HepG2 (cell line): ENCODE data around the gene FOXA3. TPM values are rescaled to one million over a fixed set of nuclear protein-coding genes. Genes with fewer than 3 reads are reported as not detected.

ENCODE experiments used
- CENPT ChIP-seq: sonication (generic); formaldehyde crosslinking; IDR thresholded peaks from 2 replicates; pipeline ENCODE4 v1.8.0; 2022; ENCODE audit warnings: low read depth, mild to moderate bottlenecking, moderate library complexity, missing genetic modification reagents
- DPF2 ChIP-seq: sonication (generic); formaldehyde crosslinking; IDR thresholded peaks from 2 replicates; pipeline ENCODE4 v1.4.0; 2020; ENCODE audit warnings: mild to moderate bottlenecking, low read depth, missing genetic modification reagents, borderline replicate concordance
- E2F1 ChIP-seq: sonication (generic); formaldehyde crosslinking; IDR thresholded peaks from 2 replicates; pipeline ENCODE4 v1.5.0; 2020; ENCODE audit warnings: missing genetic modification reagents
- EEA1 ChIP-seq: sonication (generic); formaldehyde crosslinking; IDR thresholded peaks from 2 replicates; pipeline ENCODE4 v1.5.1; 2020; ENCODE audit warnings: mild to moderate bottlenecking, missing genetic modification reagents, borderline replicate concordance
- ESRRA ChIP-seq: sonication (generic); formaldehyde crosslinking; IDR thresholded peaks from 2 replicates; pipeline ENCODE4 v1.5.1; 2020; ENCODE audit warnings: mild to moderate bottlenecking, low read depth, missing genetic modification reagents
- FOXJ3 ChIP-seq: sonication (generic); formaldehyde crosslinking; IDR thresholded peaks from 2 replicates; pipeline ENCODE4 v1.4.0; 2020; ENCODE audit warnings: missing genetic modification reagents, mild to moderate bottlenecking, borderline replicate concordance
- GTF2F1 ChIP-seq: fragments of 150-350 bp; IDR thresholded peaks from 2 replicates; pipeline ENCODE4 v1.6.1; 2014; ENCODE audit warnings: low read length
- HNF1B ChIP-seq: sonication (generic); formaldehyde crosslinking; IDR thresholded peaks from 2 replicates; pipeline ENCODE4 v1.5.1; 2020; ENCODE audit warnings: mild to moderate bottlenecking, moderate library complexity, missing genetic modification reagents
- MLXIP ChIP-seq: sonication (generic); formaldehyde crosslinking; IDR thresholded peaks from 2 replicates; pipeline ENCODE4 v1.9.0; 2021; ENCODE audit warnings: missing genetic modification reagents, borderline replicate concordance
- MXD4 ChIP-seq: IDR thresholded peaks from 2 replicates; pipeline ENCODE4 v1.6.1; 2016; ENCODE audit warnings: mild to moderate bottlenecking, missing biosample characterization, missing genetic modification reagents
- NFIB ChIP-seq: sonication (generic); formaldehyde crosslinking; IDR thresholded peaks from 2 replicates; pipeline ENCODE4 v1.9.0; 2021; ENCODE audit warnings: missing genetic modification reagents, mild to moderate bottlenecking, borderline replicate concordance
- NFYC ChIP-seq: IDR thresholded peaks from 2 replicates; pipeline ENCODE4 v1.6.1; 2016; ENCODE audit warnings: missing genetic modification reagents, missing compliant biosample characterization
- SP1 ChIP-seq, 2 experiments: fragments of 450-650 bp in 1 of 2; sonication (generic) in 1 of 2; formaldehyde crosslinking in 1 of 2; IDR thresholded peaks; 2 replicates each; pipeline versions ENCODE4 v1.4.0 to v1.6.1; 2016 to 2020; ENCODE audit warnings: missing genetic modification reagents in 1 of 2
- TARDBP ChIP-seq: sonication (generic); formaldehyde crosslinking; IDR thresholded peaks from 2 replicates; pipeline ENCODE4 v1.8.0; 2022; ENCODE audit warnings: mild to moderate bottlenecking, missing genetic modification reagents
- ZBTB42 ChIP-seq: sonication (generic); formaldehyde crosslinking; IDR thresholded peaks from 2 replicates; pipeline ENCODE4 v1.5.0; 2020; ENCODE audit warnings: mild to moderate bottlenecking, missing genetic modification reagents
- ZNF10 ChIP-seq: sonication (generic); formaldehyde crosslinking; IDR thresholded peaks from 2 replicates; pipeline ENCODE4 v1.4.0; 2020; ENCODE audit warnings: mild to moderate bottlenecking, low read depth, missing genetic modification reagents, borderline replicate concordance
- ZNF207 ChIP-seq: fragments of 450-650 bp; IDR thresholded peaks from 2 replicates; pipeline ENCODE4 v1.6.1; 2016; ENCODE audit warnings: antibody characterized with exemption, borderline replicate concordance
- ZNF460 ChIP-seq: sonication (generic); formaldehyde crosslinking; IDR thresholded peaks from 2 replicates; pipeline ENCODE4 v1.5.1; 2020; ENCODE audit warnings: missing genetic modification reagents, mild to moderate bottlenecking, borderline replicate concordance
- ZNF550 ChIP-seq: sonication (generic); formaldehyde crosslinking; IDR thresholded peaks from 2 replicates; pipeline ENCODE4 v1.4.0; 2020; ENCODE audit warnings: mild to moderate bottlenecking, missing genetic modification reagents, borderline replicate concordance
- ZNF670 ChIP-seq: sonication (generic); formaldehyde crosslinking; IDR thresholded peaks from 2 replicates; pipeline ENCODE4 v1.8.0; 2022; ENCODE audit warnings: mild to moderate bottlenecking, missing genetic modification reagents, borderline replicate concordance
- ZNF703 ChIP-seq: sonication (generic); formaldehyde crosslinking; IDR thresholded peaks from 2 replicates; pipeline ENCODE4 v1.5.1; 2020; ENCODE audit warnings: missing genetic modification reagents, mild to moderate bottlenecking, moderate library complexity, borderline replicate concordance
- polyA plus RNA-seq, 8 experiments: library from polyadenylated mRNA; depleted of rRNA in 3 of 8; stranded (reverse) in 7 of 8; unstranded in 1 of 8; fragments of >200 nt; fragmentation: Illumina TruSeq in 4 of 8; extraction: Trizol in 4 of 8; gene quantifications; 2 replicates each; pipeline versions ENCODE4 v1.2.1 to v1.2.3, GENCODE V29; 2011 to 2016; ENCODE audit warnings: low read depth in 4 of 8, missing spikeins in 1 of 8, mixed read lengths in 1 of 8; ENCODE audit not compliant: insufficient read depth in 1 of 8
- total RNA-seq, 5 experiments: library from RNA; depleted of rRNA; stranded (reverse); fragments of >200 nt; fragmentation: Illumina TruSeq; extraction: Trizol; gene quantifications; 2 replicates each; pipeline ENCODE4 v1.2.3, GENCODE V29; 2016; ENCODE audit warnings: low read depth in 1 of 5
- TF ChIP-seq, protein P1 (sequence below): IDR thresholded peaks from 2 replicates; pipeline ENCODE4 v1.6.1; 2018; ENCODE audit warnings: missing genetic modification reagents, mild to moderate bottlenecking, missing compliant biosample characterization

Gene FOXA3
- total and polyA plus RNA-seq, 2 of the 13 experiments (the other 11 are each of a cell fraction or from before 2014, with no cell fraction given): 29.8 to 47.6 TPM

DNA sequence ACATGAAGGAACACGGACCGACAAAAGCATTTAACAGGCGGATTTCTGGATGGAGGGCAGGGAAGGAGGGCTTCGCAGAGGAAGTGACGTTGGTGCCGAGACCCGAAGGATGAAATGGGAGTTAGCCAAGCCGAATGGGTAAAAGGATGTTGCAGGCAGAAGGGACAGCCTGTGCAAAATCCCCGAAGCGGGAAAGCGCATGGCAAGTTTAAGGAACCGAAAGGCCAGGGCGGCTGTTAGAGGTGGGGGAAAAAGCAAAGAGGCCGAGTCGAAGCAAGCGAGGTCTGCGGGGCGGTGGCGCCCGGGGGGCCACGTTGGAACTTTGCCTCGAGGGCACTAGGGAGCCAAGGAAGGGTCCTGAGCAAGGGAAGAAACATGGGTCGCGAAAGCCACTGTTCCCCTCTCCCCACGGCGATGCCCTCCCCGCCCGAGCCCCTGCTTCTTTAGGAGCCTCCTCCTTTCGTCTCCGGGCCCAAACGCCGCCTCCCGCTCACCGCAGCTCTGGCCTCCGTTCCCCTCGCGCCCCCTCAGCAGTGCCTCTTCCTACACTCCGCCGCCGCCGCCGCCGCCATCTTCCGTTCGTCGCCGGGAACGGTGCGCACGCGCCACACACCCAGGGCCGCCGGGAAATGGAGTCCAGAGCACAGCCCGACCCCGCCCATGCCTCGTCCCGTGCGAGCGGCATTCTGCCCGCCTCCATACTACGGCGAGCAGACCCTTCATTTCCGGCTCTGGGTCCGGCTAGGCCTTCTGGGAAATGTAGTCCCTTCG is 1.4 kb upstream of the FOXA3 start, which contains the start of gene SYMPK (continued):
- TF ChIP-seq E2F1 (CRISPR knock-in tag) (no peak), HNF1B (peak; percentile 91; the same call in 1 of the 2 replicates), ZNF10 (CRISPR knock-in tag) (no peak), EEA1 (CRISPR knock-in tag) (no peak), CENPT (no peak), DPF2 (no peak), ESRRA (CRISPR knock-in tag) (no peak), ZNF670 (no peak), SP1 (IDR thresholded peaks at IDR 0.05) (no peak), SP1 (CRISPR knock-in tag; IDR thresholded peaks at IDR 0.05) (peak; percentile 87), MXD4 (peak; percentile 18; the same call in 1 of the 2 replicates), TARDBP (no peak; the same call in none of the 2 replicates), ZNF703 (no peak), MLXIP (no peak), GTF2F1 (no peak), ZNF207 (no peak), NFYC (CRISPR knock-in tag) (peak; percentile 65), FOXJ3 (CRISPR knock-in tag) (0 out of 2 replicates have a peak, but pooled peaks have one; percentile 23), ZBTB42 (0 out of 2 replicates have a peak, but pooled peaks have one; percentile 50), ZNF460 (no peak), ZNF550 (0 out of 2 replicates have a peak, but pooled peaks have one; percentile 91), NFIB (CRISPR knock-in tag) (no peak)
- TF ChIP-seq, protein P1, sequence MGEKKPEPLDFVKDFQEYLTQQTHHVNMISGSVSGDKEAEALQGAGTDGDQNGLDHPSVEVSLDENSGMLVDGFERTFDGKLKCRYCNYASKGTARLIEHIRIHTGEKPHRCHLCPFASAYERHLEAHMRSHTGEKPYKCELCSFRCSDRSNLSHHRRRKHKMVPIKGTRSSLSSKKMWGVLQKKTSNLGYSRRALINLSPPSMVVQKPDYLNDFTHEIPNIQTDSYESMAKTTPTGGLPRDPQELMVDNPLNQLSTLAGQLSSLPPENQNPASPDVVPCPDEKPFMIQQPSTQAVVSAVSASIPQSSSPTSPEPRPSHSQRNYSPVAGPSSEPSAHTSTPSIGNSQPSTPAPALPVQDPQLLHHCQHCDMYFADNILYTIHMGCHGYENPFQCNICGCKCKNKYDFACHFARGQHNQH (CRISPR knock-in tag): peak; percentile 75; the same call in 1 of the 2 replicates
